Measurements from ENCODE around the gene SYT15.
"Not testable (repeated sequence)": the region's sequence is repeated elsewhere in the genome, so short reads cannot be mapped to it uniquely, and the experiment has no call there.

SYT15 gene

DNA sequence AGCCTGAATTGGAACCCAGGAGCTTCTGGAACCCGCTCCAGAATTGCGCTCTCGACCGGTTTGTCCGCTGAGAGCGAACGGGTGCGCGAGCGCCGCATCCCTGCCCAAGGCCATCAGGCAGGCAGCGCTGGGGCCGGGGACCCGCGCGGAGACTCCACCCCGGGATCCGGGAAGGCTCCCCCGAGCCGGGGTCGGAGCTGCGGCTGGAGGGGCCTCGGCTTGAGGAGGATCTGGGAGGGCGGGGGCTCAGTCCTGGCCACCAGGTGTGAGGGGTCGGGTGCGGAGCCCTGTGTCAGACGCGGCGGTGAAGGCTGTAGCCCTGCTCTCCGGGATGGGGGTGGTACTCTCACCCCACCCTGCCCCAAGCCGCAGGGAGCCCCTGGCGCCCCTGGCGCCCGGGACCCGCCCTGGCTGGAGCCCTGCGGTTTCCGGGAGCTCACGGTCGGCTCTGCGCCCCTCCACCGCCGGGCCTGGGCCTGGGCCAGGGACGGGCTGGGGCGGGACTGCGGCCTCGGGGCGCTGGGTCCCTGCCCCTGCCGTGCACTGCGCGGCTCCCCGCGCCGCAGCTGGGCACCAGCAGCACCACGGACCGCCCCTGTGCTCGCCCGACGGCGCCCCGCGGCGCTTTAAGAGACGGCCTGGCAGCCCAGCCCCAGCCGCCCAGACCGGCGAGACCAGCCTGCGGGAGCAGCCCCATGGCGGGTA is at the start of gene SYT15:
TSS of gene SYT15 (plus strand) at position 655 of the 705 bp plus-strand sequence. CDS start at position 696, 41 bp downstream.
- not testable (repeated sequence) for H3K9me3 Mint-ChIP-seq; H3K4me1 Mint-ChIP-seq; H3K4me3 Mint-ChIP-seq; H3K27me3 Mint-ChIP-seq (ENCODE audit: low read depth); H3K27ac Mint-ChIP-seq; H3K36me3 Mint-ChIP-seq (ENCODE audit: low read depth)

DNA sequence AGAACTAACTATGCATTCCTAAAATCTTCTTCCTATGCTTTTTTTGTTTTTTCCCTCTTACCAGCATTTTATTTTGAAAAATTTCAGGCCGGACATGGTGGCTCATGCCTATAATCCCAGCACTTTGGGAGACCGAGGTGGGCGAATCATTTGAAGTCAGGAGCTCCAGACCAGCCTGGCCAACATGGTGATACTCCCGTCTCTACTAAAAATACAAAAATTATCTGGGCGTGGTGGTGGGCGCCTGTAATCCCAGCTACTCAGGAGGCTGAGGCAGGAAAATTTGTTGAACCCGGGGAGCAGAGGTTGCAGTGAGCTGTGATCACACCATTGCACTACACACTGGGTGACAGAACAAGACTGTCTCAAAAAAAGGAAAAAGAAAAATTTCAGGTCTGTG is 49.2 kb upstream of the SYT15 start:
- not testable (repeated sequence) for H3K27me3 Mint-ChIP-seq (ENCODE audit: low read depth); H3K4me3 Mint-ChIP-seq; H3K9me3 Mint-ChIP-seq; H3K36me3 Mint-ChIP-seq (ENCODE audit: low read depth); H3K27ac Mint-ChIP-seq; H3K4me1 Mint-ChIP-seq

DNA sequence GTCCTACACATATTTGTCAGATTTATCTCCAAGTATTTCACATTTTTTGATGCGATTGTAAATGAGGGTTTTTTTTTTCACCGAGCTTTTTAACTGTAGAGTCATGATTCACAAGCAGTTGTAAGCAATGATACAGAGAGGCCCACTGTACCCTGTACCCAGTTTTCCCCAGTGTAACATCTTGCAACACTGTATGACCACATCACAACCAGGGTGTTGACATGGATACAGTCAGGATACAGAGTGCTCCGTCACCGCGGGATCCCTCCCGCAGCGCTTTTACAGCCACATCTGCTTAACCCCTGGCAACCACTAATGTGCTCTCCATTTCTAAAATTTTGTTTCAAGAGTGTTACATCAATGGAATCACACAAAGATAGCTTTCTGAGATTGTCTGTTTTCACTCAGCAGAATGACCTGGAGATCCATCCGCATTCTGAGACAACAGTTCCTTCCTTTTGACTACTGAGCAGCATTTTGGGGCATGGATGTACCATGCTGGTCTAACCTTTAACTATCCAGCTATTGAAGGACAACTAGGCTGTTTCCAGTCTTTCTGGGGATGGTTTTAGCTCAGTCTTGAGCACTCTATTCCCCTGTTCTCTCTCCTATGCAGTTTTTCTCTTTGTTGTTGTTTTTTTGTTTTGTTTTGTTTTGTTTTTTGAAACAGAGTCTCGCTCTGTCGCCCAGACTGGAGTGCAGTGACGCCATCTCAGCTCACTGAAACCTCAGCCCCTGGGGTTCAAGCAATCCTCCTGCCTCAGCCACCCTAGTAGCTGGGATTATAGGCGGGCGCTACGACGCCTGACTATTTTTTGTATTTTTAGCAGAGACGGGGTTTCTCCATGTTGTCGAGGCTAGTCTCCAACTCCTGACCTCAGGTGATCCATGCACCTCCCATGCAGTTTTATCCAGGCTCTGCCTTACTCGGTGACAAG is 48.4 kb upstream of the SYT15 start:
- TF ChIP-seq, protein P1, sequence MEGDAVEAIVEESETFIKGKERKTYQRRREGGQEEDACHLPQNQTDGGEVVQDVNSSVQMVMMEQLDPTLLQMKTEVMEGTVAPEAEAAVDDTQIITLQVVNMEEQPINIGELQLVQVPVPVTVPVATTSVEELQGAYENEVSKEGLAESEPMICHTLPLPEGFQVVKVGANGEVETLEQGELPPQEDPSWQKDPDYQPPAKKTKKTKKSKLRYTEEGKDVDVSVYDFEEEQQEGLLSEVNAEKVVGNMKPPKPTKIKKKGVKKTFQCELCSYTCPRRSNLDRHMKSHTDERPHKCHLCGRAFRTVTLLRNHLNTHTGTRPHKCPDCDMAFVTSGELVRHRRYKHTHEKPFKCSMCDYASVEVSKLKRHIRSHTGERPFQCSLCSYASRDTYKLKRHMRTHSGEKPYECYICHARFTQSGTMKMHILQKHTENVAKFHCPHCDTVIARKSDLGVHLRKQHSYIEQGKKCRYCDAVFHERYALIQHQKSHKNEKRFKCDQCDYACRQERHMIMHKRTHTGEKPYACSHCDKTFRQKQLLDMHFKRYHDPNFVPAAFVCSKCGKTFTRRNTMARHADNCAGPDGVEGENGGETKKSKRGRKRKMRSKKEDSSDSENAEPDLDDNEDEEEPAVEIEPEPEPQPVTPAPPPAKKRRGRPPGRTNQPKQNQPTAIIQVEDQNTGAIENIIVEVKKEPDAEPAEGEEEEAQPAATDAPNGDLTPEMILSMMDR (IDR thresholded peaks at IDR 0.05; ENCODE audit: unreplicated experiment in 3 of 3), result no peak
- Mint-ChIP-seq H3K36me3 (ENCODE audit: low read depth) (no peaks in the 10 kb centered on the region), H3K4me3 (no peak overlapping the region), H3K27me3 (ENCODE audit: low read depth) (no peaks in the 10 kb centered on the region), H3K4me1 (no peaks in the 10 kb centered on the region), H3K9me3 (no peaks in the 10 kb centered on the region), H3K27ac (no peak overlapping the region)

DNA sequence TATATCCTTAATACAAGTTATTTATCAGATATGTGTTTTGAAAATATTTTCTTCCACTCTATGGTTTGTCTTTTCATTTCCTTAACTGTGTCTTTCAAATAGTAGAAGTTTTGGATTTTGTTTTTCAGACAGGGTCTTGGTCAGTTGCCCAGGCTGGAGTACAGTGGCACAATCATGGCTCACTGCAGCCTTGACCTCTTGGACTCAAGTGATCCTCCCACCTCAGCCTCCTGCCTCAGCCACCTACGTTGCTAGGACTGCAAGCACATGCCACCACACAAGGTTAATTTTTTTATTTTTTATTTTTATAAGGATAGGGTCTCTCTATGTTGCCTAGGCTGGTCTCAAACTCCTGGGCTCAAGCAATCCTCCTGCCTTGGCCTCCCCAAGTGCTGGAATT is 46.7 kb upstream of the SYT15 start:
- H3K9me3 Mint-ChIP-seq; H3K4me3 Mint-ChIP-seq; H3K27ac Mint-ChIP-seq; H3K4me1 Mint-ChIP-seq; H3K36me3 Mint-ChIP-seq (ENCODE audit: low read depth): not testable (repeated sequence)
- peaks cover 12% of the 10 kb centered on the region for H3K27me3 Mint-ChIP-seq (ENCODE audit: low read depth)

DNA sequence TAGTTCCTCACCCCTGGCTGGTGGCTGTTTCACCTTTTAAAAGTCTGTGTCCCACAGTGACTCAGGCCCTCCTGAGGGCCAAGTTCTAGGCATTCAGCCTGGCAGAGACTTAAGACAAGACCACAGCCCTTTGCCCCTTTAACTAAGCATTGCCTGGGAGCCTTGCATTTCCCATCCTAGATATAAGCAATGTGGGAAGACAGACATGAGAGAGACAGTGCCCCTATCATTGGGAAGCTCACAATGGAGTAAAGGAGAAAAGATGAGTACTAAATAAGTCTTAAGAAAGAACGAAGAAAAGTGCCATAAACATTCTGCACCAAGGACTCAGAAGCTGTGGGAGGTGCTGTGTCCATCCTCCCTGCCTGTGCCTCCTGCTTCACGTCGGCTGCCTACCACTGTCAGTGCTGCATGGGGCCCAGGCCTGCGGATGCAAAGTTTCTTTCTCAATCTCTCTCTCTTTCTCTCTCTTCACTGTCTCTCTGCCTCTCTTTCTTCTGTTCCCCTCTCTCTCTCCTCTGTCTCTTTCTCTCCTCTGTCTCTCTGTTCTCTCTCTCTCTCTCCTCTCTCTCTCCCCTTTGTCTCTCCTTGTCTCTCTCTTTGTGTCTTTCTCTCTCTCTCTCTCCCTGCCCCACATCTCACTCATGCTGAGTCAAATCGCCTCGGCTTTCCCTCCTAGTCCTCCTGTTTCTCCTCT is 44.0 kb upstream of the SYT15 start:
- Mint-ChIP-seq H3K36me3 (ENCODE audit: low read depth) (no peaks in the 10 kb centered on the region), H3K4me3 (no peak overlapping the region), H3K9me3 (no peaks in the 10 kb centered on the region), H3K27ac (no peak overlapping the region), H3K27me3 (ENCODE audit: low read depth) (peaks cover 27% of the 10 kb centered on the region), H3K4me1 (peaks cover 2% of the 10 kb centered on the region)
- TF ChIP-seq, protein P1 (IDR thresholded peaks at IDR 0.05; ENCODE audit: unreplicated experiment in 3 of 3), result no peak

DNA sequence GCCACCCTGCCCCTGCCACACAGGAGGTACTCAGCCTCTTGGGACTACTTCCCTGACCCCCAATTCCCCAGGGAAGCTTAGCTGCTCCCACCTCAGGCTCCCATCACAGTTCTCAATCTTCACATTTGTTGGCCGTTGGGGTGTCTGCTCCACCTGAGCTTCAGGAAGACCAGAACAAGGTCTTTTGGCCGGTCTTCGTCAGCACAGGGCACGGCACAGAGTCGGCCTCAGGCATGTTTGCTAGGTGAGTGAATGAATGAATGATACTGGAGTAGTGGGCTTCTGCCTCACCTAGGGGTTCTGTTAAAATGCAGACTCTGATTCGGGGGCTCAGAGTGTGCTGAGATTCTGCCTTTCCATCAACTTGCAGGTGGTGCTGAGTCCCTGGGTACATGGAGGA is 42.8 kb upstream of the SYT15 start:
- H3K9me3 Mint-ChIP-seq, result no peaks in the 10 kb centered on the region
- TF ChIP-seq, protein P1 (IDR thresholded peaks at IDR 0.05; ENCODE audit: unreplicated experiment in 3 of 3), result no peak
- H3K36me3 Mint-ChIP-seq (ENCODE audit: low read depth), result no peaks in the 10 kb centered on the region
- H3K27me3 Mint-ChIP-seq (ENCODE audit: low read depth), result peaks cover 32% of the 10 kb centered on the region
- no peak overlapping the region for H3K27ac Mint-ChIP-seq
- no peak overlapping the region for H3K4me3 Mint-ChIP-seq
- H3K4me1 Mint-ChIP-seq, result peaks cover 9% of the 10 kb centered on the region

DNA sequence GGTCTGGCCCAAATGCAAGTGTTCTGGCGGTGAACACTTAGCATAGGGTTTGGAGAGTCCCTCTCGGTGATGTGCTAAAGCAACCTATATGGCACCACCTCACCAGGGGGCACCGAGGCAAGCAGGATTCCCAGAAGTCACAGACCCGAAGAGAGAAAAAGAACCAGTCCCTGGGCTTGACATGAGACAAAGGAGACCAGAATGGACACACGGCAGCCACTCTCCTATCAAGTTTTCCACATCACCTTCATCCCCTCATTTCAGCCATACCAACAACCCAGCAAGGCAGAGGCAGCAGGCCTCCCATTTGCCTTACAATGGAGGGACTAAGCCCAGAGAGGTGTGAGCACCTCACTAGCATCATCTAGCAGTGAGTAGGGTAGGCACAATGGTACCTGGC is 42.1 kb upstream of the SYT15 start:
- H3K4me1 Mint-ChIP-seq, result peaks cover 9% of the 10 kb centered on the region
- H3K4me3 Mint-ChIP-seq, result no peak overlapping the region
- H3K27ac Mint-ChIP-seq, result no peak overlapping the region
- H3K36me3 Mint-ChIP-seq (ENCODE audit: low read depth), result no peaks in the 10 kb centered on the region
- TF ChIP-seq, protein P1 (IDR thresholded peaks at IDR 0.05; ENCODE audit: unreplicated experiment in 3 of 3), result no peak
- H3K27me3 Mint-ChIP-seq (ENCODE audit: low read depth), result peaks cover 32% of the 10 kb centered on the region
- no peaks in the 10 kb centered on the region for H3K9me3 Mint-ChIP-seq
